Liver (tissue), 9 donors: ENCODE data around the gene STX11. TPM values are rescaled to one million over a fixed set of nuclear protein-coding genes. Genes with fewer than 3 reads are reported as not detected.

Source experiments
- DNase-seq: peaks from one replicate; pipeline ENCODE4 v3.0.0-alpha.2; 2017; ENCODE audit warnings: low spot score
- H3K27ac ChIP-seq, 2 donors: one replicate each; pipeline ENCODE4 v1.7.0; 2013; ENCODE audit warnings: inconsistent platforms in 2 of 2, low read length in 2 of 2, control low read depth in 1 of 2, low read depth in 1 of 2, mild to moderate bottlenecking in 1 of 2
- H3K27me3 ChIP-seq, 4 donors: one replicate each; pipeline versions ENCODE4 v1.6.1 to v1.7.0; 2013; ENCODE audit warnings: low read length in 3 of 4, inconsistent platforms in 1 of 4, mild to moderate bottlenecking in 1 of 4, moderate library complexity in 1 of 4; ENCODE audit not compliant: control insufficient read depth in 4 of 4, insufficient read depth in 4 of 4
- H3K36me3 ChIP-seq, 4 donors: one replicate each; pipeline versions ENCODE4 v1.6.1 to v1.7.0; 2013; ENCODE audit warnings: low read length in 3 of 4, mild to moderate bottlenecking in 3 of 4, low read depth in 1 of 4, moderate library complexity in 1 of 4; ENCODE audit not compliant: control insufficient read depth in 4 of 4, insufficient read depth in 3 of 4
- H3K4me1 ChIP-seq, 4 donors: one replicate each; pipeline versions ENCODE4 v1.6.1 to v1.7.0; 2013; ENCODE audit warnings: low read length in 3 of 4, mild to moderate bottlenecking in 3 of 4, moderate library complexity in 1 of 4; ENCODE audit not compliant: control insufficient read depth in 4 of 4, insufficient read depth in 4 of 4
- H3K4me3 ChIP-seq, 3 donors: one replicate each; pipeline versions ENCODE4 v1.6.1 to v1.7.0; 2013; ENCODE audit warnings: low read length in 3 of 3, control low read depth in 1 of 3, low read depth in 1 of 3, mild to moderate bottlenecking in 1 of 3
- H3K9ac ChIP-seq, 2 donors: one replicate each; pipeline ENCODE4 v1.7.0; 2013; ENCODE audit warnings: low read length in 2 of 2, mild to moderate bottlenecking in 2 of 2, moderate library complexity in 2 of 2, control low read depth in 1 of 2, low read depth in 1 of 2
- H3K9me3 ChIP-seq, 4 donors: one replicate each; pipeline versions ENCODE4 v1.6.1 to v1.7.0; 2013; ENCODE audit warnings: low read length in 3 of 4; ENCODE audit not compliant: control insufficient read depth in 4 of 4
- EGR1 ChIP-seq, 2 donors: IDR thresholded peaks; 2 replicates each; pipeline ENCODE4 v1.6.1; 2016 to 2018; ENCODE audit warnings: antibody characterized with exemption in 2 of 2, low read depth in 2 of 2
- FOXA1 ChIP-seq: IDR thresholded peaks from 2 replicates; pipeline ENCODE4 v1.6.1; 2016; ENCODE audit warnings: antibody characterized with exemption
- FOXA2 ChIP-seq: IDR thresholded peaks from 2 replicates; pipeline ENCODE4 v1.6.1; 2016; ENCODE audit warnings: antibody characterized with exemption
- GABPA ChIP-seq, 2 donors: IDR thresholded peaks in 1 of 2; conservative IDR thresholded peaks in 1 of 2; 2 replicates each; pipeline ENCODE4 v1.6.1; 2016; ENCODE audit warnings: antibody characterized with exemption in 2 of 2, mild to moderate bottlenecking in 1 of 2, moderate library complexity in 1 of 2
- HNF4A ChIP-seq, 2 donors: conservative IDR thresholded peaks; 2 replicates each; pipeline ENCODE4 v1.6.1; 2016; ENCODE audit warnings: antibody characterized with exemption in 2 of 2, mild to moderate bottlenecking in 2 of 2
- HNF4G ChIP-seq: IDR thresholded peaks from 2 replicates; pipeline ENCODE4 v1.6.1; 2016; ENCODE audit warnings: antibody characterized with exemption
- JUND ChIP-seq, 2 donors: IDR thresholded peaks; 2 replicates each; pipeline ENCODE4 v1.6.1; 2016; ENCODE audit warnings: antibody characterized with exemption in 2 of 2
- NR2F2 ChIP-seq: IDR thresholded peaks from 2 replicates; pipeline ENCODE4 v1.6.1; 2016; ENCODE audit warnings: antibody characterized with exemption
- RAD21 ChIP-seq, 2 donors: IDR thresholded peaks; 2 replicates each; pipeline ENCODE4 v1.6.1; 2016; ENCODE audit warnings: antibody characterized with exemption in 2 of 2, mild to moderate bottlenecking in 2 of 2
- RXRA ChIP-seq, 2 donors: IDR thresholded peaks; 2 replicates each; pipeline ENCODE4 v1.6.1; 2017 to 2018; ENCODE audit warnings: antibody characterized with exemption in 2 of 2, mild to moderate bottlenecking in 1 of 2
- SP1 ChIP-seq: IDR thresholded peaks from 2 replicates; pipeline ENCODE4 v1.6.1; 2018; ENCODE audit warnings: antibody characterized with exemption, mild to moderate bottlenecking
- TAF1 ChIP-seq: conservative IDR thresholded peaks from 2 replicates; pipeline ENCODE4 v1.6.1; 2016; ENCODE audit warnings: antibody characterized with exemption, mild to moderate bottlenecking
- YY1 ChIP-seq: IDR thresholded peaks from 2 replicates; pipeline ENCODE4 v1.6.1; 2016; ENCODE audit warnings: antibody characterized with exemption, mild to moderate bottlenecking
- WGBS: extraction: QIAGEN DNeasy Blood & Tissue Kit; methylation state at CpG from one replicate; pipeline ENCODE4 v1.1.7; 2013; 5-methylcytosine and 5-hydroxymethylcytosine counted together
- polyA plus RNA-seq, 2 donors: library from polyadenylated mRNA; stranded (reverse) in 1 of 2; unstranded in 1 of 2; fragments of 200-250 nt in 1 of 2; fragments of >200 nt in 1 of 2; fragmentation: Nextera tagmentation in 1 of 2; extraction: Ambion mirVana in 1 of 2; gene quantifications; one replicate each; pipeline versions ENCODE4 v1.2.1 to v1.2.3, GENCODE V29; 2013 to 2015
- total RNA-seq, 2 donors: library from RNA; depleted of rRNA; stranded (reverse); fragments of >200 nt; gene quantifications; one replicate each; pipeline ENCODE4 v1.2.3, GENCODE V29; 2014
- TF ChIP-seq, protein P1 (sequence below): IDR thresholded peaks from 2 replicates; pipeline ENCODE4 v1.6.1; 2016; ENCODE audit warnings: antibody characterized with exemption
- TF ChIP-seq, protein P2 (sequence below): fragments of 150-350 bp; IDR thresholded peaks from 2 replicates; pipeline ENCODE4 v1.5.1; 2017; ENCODE audit warnings: improper control_type of control experiment, low read depth, low read length; ENCODE audit not compliant: missing input control
- TF ChIP-seq, protein P3 (sequence below): IDR thresholded peaks from 2 replicates; pipeline ENCODE4 v1.6.1; 2016; ENCODE audit warnings: antibody characterized with exemption
- TF ChIP-seq, protein P4 (sequence below): IDR thresholded peaks from 2 replicates; pipeline ENCODE4 v1.6.1; 2016; ENCODE audit warnings: antibody characterized with exemption, mild to moderate bottlenecking
- TF ChIP-seq, protein P5 (sequence below): IDR thresholded peaks from 2 replicates; pipeline ENCODE4 v1.6.1; 2016; ENCODE audit warnings: antibody characterized with exemption
- donor health status: healthy.
- donor health status: healthy.
- donor health status: healthy.
- donor health status: healthy.
- donor health status: healthy.

STX11 gene
- total and polyA plus RNA-seq, 4 donors = 1.3 to 4.9 (median 3.4) TPM

DNA sequence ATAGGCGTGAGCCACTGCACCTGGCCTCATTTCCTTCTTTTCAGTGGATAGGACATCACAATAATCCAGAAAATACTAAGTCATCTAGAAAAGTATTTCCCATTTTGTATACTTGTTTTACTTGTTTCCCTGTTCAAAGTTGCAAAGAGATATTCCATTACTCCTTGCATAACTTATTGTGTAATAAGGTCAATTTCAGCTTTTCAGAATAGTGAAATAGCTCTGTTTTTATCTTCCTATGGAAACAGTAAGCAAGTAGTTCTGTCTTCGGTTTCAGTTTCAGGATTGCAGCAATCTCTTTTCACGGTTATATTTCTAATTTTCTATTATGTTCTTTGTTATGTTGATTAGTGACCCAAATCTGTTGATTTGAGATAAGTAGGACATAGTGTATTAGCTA lies 6.0 kb downstream of the STX11 start:
- TF ChIP-seq TAF1 = no peak
- peak in 1 of 2 donors; percentile 41 for TF ChIP-seq RXRA (IDR thresholded peaks at IDR 0.05)
- TF ChIP-seq YY1 = peak; percentile 18
- Histone ChIP-seq H3K36me3 (no peaks in the 10 kb centered on the region), H3K27ac (peak overlapping the region; percentile 37 to 44), H3K9ac (no peak overlapping the region), H3K4me3 (no peak overlapping the region), H3K4me1 (peaks cover 0 to 8% (median 4%) of the 10 kb centered on the region in 4 donors), H3K27me3 (no peaks in the 10 kb centered on the region), H3K9me3 (no peaks in the 10 kb centered on the region)
- 56% methylated on average over 3 of the region's 3 CpGs for whole genome bisulfite sequencing
- DNase-seq = no peak

DNA sequence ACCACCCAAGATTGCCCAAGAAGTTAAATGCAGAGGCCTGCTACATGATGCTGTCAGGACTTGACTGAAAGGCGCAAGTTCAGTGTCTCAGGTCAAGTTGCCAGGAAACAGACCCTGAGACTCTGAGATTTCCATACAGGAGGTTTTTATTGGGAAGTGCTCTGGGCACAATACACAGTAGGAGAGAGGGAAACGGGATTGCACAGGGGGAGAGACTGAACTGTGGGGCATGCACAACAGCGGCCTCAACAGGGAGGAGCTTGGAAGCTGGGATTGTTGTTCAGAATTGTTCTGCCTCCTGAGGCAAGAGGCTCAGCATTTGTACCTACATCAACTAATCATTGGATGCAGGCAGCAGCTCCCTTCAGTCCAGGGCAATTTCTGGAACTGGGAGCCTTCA lies 6.7 kb downstream of the STX11 start:
- no peak overlapping the region for H3K4me3 ChIP-seq
- no peak overlapping the region for H3K9ac ChIP-seq
- WGBS = 76% methylated on average over 3 of the region's 3 CpGs
- peaks cover 0 to 8% (median 4%) of the 10 kb centered on the region in 4 donors for H3K4me1 ChIP-seq
- H3K27ac ChIP-seq = peak overlapping the region in 1 of 2 donors; percentile 37
- H3K9me3 ChIP-seq = no peaks in the 10 kb centered on the region
- no peaks in the 10 kb centered on the region for H3K36me3 ChIP-seq
- TF ChIP-seq TAF1 = no peak
- no peak for TF ChIP-seq YY1
- TF ChIP-seq SP1 = no peak
- TF ChIP-seq FOXA2 = no peak
- TF ChIP-seq FOXA1 = no peak
- no peak for TF ChIP-seq RXRA (IDR thresholded peaks at IDR 0.05)
- TF ChIP-seq, protein P1, sequence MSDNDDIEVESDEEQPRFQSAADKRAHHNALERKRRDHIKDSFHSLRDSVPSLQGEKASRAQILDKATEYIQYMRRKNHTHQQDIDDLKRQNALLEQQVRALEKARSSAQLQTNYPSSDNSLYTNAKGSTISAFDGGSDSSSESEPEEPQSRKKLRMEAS = no peak
- no peak for TF ChIP-seq HNF4G
- DNase-seq = no peak
- no peaks in the 10 kb centered on the region for H3K27me3 ChIP-seq

DNA sequence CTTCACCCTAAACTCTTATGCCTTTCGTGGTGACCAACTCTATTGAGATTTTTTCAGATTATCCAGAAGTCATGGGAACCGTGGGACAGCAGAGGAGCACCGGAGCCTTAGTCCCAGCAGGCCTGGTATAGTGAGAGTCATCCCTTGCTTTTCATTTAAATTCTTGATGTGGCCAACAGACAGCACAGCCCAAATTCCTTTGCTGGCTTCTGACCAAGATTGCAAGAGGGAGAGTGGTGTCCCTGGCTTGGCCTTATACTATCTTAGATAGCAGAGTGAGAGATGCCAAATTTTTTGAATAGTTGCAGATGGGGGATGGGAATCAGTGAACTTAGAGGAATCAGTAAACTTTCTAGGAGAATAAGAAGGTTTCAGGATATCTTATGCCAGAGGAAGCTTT lies 7.8 kb downstream of the STX11 start:
- H3K27me3 ChIP-seq = no peaks in the 10 kb centered on the region
- H3K27ac ChIP-seq = no peak overlapping the region
- no peak for DNase-seq
- no peaks in the 10 kb centered on the region for H3K36me3 ChIP-seq
- 74% methylated on average over 3 of the region's 3 CpGs for WGBS
- H3K4me3 ChIP-seq = no peak overlapping the region
- TF ChIP-seq, protein P1 = no peak
- TF ChIP-seq, protein P2, sequence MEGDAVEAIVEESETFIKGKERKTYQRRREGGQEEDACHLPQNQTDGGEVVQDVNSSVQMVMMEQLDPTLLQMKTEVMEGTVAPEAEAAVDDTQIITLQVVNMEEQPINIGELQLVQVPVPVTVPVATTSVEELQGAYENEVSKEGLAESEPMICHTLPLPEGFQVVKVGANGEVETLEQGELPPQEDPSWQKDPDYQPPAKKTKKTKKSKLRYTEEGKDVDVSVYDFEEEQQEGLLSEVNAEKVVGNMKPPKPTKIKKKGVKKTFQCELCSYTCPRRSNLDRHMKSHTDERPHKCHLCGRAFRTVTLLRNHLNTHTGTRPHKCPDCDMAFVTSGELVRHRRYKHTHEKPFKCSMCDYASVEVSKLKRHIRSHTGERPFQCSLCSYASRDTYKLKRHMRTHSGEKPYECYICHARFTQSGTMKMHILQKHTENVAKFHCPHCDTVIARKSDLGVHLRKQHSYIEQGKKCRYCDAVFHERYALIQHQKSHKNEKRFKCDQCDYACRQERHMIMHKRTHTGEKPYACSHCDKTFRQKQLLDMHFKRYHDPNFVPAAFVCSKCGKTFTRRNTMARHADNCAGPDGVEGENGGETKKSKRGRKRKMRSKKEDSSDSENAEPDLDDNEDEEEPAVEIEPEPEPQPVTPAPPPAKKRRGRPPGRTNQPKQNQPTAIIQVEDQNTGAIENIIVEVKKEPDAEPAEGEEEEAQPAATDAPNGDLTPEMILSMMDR = no peak
- TF ChIP-seq RXRA (IDR thresholded peaks at IDR 0.05) (peak; percentile 21 to 45), HNF4A (conservative IDR thresholded peaks at IDR 0.05) (no peak), JUND (IDR thresholded peaks at IDR 0.05) (no peak), RAD21 (IDR thresholded peaks at IDR 0.05) (peak; percentile 7 to 16), HNF4G (no peak), NR2F2 (peak; percentile 68), FOXA1 (no peak), EGR1 (IDR thresholded peaks at IDR 0.05; ENCODE audit: low read depth in 2 of 2) (no peak), FOXA2 (no peak), TAF1 (no peak), YY1 (no peak), GABPA (IDR thresholded peaks at IDR 0.05 in 1 of 2, conservative IDR thresholded peaks at IDR 0.05 in 1 of 2) (no peak), SP1 (peak; percentile 33)
- TF ChIP-seq, protein P3, sequence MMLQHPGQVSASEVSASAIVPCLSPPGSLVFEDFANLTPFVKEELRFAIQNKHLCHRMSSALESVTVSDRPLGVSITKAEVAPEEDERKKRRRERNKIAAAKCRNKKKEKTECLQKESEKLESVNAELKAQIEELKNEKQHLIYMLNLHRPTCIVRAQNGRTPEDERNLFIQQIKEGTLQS = no peak
- TF ChIP-seq, protein P4, sequence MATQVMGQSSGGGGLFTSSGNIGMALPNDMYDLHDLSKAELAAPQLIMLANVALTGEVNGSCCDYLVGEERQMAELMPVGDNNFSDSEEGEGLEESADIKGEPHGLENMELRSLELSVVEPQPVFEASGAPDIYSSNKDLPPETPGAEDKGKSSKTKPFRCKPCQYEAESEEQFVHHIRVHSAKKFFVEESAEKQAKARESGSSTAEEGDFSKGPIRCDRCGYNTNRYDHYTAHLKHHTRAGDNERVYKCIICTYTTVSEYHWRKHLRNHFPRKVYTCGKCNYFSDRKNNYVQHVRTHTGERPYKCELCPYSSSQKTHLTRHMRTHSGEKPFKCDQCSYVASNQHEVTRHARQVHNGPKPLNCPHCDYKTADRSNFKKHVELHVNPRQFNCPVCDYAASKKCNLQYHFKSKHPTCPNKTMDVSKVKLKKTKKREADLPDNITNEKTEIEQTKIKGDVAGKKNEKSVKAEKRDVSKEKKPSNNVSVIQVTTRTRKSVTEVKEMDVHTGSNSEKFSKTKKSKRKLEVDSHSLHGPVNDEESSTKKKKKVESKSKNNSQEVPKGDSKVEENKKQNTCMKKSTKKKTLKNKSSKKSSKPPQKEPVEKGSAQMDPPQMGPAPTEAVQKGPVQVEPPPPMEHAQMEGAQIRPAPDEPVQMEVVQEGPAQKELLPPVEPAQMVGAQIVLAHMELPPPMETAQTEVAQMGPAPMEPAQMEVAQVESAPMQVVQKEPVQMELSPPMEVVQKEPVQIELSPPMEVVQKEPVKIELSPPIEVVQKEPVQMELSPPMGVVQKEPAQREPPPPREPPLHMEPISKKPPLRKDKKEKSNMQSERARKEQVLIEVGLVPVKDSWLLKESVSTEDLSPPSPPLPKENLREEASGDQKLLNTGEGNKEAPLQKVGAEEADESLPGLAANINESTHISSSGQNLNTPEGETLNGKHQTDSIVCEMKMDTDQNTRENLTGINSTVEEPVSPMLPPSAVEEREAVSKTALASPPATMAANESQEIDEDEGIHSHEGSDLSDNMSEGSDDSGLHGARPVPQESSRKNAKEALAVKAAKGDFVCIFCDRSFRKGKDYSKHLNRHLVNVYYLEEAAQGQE = no peak
- TF ChIP-seq, protein P5, sequence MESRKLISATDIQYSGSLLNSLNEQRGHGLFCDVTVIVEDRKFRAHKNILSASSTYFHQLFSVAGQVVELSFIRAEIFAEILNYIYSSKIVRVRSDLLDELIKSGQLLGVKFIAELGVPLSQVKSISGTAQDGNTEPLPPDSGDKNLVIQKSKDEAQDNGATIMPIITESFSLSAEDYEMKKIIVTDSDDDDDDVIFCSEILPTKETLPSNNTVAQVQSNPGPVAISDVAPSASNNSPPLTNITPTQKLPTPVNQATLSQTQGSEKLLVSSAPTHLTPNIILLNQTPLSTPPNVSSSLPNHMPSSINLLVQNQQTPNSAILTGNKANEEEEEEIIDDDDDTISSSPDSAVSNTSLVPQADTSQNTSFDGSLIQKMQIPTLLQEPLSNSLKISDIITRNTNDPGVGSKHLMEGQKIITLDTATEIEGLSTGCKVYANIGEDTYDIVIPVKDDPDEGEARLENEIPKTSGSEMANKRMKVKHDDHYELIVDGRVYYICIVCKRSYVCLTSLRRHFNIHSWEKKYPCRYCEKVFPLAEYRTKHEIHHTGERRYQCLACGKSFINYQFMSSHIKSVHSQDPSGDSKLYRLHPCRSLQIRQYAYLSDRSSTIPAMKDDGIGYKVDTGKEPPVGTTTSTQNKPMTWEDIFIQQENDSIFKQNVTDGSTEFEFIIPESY = no peak
- peaks cover 0 to 8% (median 4%) of the 10 kb centered on the region in 4 donors for H3K4me1 ChIP-seq
- no peak overlapping the region for H3K9ac ChIP-seq
- H3K9me3 ChIP-seq = no peaks in the 10 kb centered on the region
